Fibroblast of gingiva (primary cell): Measurements from ENCODE around the gene ACACB.

Experiments used
- DNase-seq: peaks from one replicate; pipeline ENCODE4 v3.0.0-alpha.2; 2011; ENCODE audit warnings: low read depth

Gene ACACB

GRCh38 chr12:109214131-109214530 lies 97.7 kb downstream of the ACACB start:
- no peak for DNase-seq

DNA sequence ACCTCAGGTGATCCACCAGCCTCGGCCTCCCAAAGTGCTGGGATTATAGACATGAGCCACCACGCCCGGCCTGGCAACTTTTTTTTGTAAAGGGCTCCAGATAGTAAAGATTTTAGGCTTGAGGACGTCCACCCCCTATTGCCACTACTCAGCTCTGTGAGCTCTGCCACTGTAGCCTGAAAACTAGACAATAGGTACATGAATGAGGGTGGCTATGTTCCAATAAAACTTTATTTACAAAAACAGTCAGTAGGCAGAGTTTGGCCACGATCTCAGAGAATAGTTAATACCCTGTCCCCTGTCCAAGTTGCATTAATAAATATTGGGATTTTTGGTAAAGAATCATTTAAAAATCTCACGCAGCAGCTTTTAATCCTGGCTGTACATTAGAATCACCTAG lies 102.6 kb downstream of the ACACB start:
- DNase-seq = no peak

DNA sequence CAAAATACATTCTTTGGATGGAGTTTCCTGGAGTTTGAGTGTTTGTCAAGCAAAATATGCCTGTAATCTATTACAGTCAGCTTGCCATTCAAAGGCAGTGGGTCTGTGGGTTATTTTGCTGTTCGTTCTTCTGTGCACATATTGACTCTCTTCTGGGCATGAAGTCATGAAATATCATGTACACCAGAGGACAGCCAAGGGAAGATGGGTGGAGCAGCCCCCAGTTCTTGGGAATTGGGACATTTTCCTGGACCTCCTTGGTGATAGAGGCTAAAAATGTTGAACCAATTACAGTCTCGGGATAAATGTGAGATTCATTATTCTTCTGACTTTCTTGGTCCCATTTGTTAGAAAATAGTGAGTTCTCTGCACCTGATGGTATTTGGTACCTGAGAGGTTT lies 103.6 kb downstream of the ACACB start:
- peak; percentile 12 for DNase-seq

DNA sequence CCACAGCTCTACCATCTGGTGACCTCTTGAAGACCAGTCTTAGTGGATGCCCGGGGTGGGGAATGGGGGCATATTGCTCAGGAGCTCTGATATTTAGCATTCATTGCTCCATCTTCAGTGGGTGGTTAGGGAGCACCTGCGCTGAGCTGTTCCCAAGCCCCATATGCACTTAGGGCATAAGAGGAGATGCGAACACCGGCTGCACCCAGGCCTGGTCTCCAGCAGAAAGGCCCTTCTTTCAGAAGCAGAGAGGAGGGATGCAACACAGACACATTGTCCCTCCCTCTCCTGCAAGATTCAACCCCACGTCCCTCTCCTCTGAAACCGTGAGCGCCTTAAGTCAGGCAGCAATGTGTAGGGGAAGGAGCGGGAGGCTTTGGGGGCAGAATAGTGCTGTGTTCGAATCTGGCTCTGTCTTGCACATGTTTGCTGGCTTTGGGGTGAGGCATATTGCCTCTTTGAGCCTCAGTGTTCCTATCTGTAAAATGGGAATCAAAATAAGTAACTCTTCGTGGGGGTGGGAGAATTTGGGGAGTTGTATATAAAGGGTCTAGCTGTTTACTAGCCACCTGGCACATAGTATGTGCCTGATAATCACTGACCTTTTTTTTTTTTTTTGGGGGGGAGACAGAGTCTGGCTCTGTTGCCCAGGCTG lies 105.0 kb downstream of the ACACB start:
- no peak for DNase-seq

DNA sequence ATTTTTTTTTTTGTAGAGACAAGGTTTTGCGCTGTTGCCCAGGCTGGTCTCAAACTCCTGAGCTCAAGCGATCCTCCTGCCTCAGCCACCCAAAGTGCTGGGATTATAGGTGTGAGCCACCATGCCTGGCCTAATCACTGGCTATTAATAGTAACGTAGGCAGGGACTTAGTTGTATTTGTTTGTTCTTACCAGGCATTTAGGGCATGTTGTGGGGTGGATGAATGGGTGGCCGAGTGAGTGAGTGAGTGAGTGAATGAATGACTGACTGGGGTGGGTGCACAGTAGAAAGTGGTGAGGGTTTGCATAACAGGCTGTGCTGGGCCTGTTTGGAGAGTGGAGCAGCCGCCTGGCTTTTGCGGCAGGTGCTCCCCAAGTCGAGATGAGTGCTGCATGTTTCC lies 105.7 kb downstream of the ACACB start:
- DNase-seq = no peak

DNA sequence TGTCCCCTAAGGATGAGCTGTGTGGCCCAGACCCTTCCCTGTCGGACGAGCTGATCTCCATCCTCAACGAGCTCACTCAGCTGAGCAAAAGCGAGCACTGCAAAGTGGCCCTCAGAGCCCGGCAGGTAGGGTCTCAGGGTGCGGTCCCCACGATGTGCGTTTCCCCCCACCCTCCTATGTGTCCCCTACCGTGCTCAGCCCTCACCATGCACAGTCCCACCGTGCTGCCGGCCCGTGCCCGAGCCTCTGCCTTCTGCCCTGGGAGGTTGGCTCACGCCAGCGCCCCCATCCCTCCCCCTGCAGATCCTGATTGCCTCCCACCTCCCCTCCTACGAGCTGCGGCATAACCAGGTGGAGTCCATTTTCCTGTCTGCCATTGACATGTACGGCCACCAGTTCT lies 106.1 kb downstream of the ACACB start:
- no peak for DNase-seq

GRCh38 chr12:109223211-109223610 lies 106.8 kb downstream of the ACACB start:
- no peak for DNase-seq

DNA sequence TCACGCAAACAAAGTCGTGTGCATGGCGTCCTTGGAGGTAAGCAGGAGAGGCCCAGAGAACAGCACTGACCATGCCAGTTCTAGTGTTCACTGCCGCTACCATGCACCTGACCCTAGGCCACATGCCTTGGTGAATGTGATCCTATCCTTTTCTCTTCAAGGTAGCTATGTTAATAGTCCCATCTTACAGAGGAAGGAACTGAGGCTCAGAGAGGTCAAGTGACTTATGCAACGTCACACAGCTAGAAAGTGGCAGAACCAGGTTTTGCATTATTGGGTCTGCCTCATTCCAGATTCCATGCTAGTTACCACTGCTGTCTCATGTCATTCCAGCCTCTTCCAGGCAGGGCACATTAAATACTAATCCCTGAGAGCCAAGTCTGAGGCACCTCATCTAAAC lies 107.5 kb downstream of the ACACB start:
- DNase-seq = no peak

GRCh38 chr12:109228664-109229063 lies 112.3 kb downstream of the ACACB start:
- DNase-seq = no peak

DNA sequence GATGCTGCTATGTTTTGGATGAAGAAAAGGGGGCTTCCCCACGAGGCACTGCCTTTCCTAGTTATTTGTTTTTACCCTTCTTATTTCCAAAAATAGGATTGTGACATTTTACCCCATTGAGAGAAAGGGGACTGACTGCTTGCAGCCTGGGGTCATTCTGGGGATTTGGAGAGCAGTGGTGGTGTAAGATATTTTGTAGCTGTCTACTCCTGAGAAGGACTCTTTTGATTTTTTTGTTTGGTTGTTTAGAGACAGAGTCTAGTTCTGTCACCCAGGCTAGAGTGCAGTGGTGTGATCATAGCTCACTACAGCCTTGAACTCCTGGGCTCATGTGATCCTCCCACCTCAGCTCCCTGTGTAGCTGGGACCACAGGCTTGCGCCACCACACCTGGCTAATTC lies 113.8 kb downstream of the ACACB start:
- no peak for DNase-seq

DNA sequence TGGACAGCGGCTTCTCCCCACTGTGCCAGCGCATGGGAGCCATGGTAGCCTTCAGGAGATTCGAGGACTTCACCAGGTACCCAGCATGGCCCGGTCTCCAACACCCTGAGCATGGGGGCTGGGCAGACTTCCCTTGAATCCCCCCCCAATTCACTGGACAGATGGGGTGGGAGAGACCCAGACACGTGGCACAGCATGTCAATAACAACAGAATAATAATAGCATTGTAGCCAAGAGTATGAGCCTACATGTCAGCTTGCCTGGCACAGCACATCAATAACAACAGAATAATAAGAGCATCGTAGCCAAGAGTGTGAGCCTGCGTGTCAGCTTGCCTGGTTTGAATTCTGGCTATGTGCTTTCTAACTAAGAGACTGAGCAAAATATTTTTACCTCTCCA lies 116.3 kb downstream of the ACACB start:
- DNase-seq = no peak

DNA sequence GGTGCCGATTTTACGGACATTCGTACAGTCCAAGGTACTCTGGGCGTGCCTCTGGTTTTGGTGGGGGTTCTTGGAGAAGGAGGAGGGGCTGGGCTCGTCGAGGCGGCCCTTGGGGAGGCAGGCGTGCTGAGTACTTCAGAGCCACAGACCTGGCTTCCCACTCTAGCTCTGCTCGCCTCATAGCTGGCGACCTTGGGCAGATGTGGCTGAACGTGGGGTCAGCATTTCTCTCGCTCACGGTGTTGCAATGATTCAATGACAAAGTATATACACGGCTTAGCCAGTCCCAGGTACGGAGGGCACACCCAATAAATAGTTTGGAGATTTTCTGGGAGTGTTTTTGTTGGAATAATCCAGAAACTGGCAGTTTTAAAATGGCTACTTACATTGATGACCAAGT lies 117.6 kb downstream of the ACACB start:
- DNase-seq = no peak

DNA sequence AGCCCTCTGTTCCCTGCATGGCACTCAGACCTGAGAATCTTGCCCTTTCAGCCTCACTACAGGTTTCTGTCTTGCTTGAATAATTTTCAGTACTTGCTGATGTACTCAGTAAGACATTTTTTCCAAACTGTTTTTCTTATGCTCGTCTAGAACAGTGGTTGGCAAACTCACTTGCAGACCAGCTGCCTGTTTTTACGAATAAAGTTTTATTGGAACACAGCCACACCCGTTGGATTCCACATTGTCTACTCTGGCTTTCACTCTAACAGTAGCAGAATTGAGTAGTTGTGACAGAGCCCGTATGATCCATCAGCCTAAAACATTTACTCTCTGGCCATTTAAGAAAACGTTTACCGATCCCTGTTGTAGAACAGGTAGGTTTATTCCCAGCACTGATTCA lies 119.9 kb downstream of the ACACB start:
- DNase-seq = no peak

DNA sequence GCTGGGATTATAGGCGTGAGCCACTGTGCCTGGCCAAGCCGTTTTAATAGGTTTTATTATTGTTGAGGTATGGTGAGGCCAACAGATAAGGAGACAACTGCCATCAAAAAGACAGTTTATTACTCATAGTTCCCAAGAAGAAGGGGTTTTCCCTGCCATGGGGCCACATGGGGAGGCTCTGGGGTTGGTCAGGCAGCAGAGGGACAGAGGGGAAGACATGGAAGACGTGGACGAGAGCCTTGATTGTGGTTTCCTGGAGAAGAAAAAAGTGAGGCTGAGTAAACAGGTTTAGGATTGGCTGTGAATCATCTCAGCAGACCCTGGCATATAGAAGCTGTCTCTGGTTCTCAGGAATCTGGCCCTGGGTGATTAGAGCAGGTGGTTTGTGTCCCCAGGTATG lies 122.8 kb downstream of the ACACB start:
- no peak for DNase-seq

DNA sequence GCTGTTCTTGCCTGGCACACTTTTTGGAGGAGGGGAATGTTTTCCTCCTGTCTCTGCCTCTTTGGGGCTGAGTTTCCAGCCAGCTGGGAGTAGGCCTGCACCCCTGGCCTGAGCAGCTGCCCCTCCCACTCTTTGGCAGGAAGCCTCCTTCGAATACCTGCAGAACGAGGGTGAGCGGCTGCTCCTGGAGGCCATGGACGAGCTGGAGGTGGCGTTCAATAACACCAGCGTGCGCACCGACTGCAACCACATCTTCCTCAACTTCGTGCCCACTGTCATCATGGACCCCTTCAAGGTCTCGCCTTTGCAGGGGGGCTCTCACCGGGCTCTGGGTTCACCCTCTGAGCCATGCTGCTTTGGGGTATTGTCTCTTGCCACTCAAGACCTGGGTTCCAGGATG lies 123.3 kb downstream of the ACACB start:
- no peak for DNase-seq

- DNase-seq = no peak
These were observed 124.0 kb downstream of the ACACB start for GRCh38 chr12:109240365-109240764.

DNA sequence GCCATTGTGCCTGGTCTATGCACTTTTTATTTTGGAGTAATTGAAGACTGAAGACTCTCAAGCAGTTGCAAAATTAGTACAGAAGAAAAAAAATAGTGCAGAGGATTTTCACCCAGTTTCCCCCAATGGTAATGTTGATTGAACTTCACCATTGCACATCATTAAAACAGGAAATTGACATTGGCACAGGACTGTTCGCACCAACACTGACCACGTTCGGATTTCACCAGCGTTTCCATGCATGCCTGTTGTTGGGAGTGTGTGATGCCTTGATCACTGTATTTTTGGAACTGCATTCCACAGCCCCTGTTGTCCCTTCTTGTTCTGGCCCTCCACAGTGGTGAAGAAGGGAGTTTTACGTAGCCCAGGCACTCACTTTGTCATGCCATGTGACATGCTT lies 125.5 kb downstream of the ACACB start:
- no peak for DNase-seq

- DNase-seq = no peak
These were observed 127.7 kb downstream of the ACACB start for GRCh38 chr12:109244073-109244472.

DNA sequence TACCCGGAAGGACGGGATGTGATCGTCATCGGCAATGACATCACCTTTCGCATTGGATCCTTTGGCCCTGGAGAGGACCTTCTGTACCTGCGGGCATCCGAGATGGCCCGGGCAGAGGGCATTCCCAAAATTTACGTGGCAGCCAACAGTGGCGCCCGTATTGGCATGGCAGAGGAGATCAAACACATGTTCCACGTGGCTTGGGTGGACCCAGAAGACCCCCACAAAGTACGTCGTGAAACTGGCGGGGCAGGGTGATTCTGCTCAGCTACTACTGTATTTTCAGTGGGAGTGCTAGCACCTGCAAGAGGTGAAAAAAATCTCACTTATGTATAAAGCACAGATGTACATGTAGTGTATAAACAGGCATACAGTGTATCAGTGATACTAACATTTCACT lies 129.8 kb downstream of the ACACB start:
- no peak for DNase-seq

- no peak for DNase-seq
These were observed 131.7 kb downstream of the ACACB start for GRCh38 chr12:109247831-109248654.

DNA sequence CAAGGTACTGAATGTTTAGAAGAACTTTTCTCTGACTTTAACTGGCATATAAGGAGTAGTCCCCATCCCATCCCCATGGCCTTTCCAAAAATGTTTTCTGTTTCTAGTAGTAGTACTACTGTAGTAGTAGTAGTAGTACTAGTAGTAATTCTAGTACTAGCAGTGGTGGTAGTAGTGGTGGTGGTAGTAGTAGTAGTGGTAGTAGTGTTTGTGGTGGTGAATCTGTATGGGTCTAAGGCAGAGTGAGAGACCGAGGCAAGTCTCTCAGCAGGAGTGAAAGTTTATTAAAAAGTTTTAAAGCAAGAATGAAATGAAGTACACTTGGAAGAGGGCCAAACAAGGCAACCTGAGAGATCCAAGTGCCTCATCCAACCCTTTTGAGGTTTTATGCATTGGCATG lies 134.1 kb downstream of the ACACB start:
- DNase-seq = no peak

DNA sequence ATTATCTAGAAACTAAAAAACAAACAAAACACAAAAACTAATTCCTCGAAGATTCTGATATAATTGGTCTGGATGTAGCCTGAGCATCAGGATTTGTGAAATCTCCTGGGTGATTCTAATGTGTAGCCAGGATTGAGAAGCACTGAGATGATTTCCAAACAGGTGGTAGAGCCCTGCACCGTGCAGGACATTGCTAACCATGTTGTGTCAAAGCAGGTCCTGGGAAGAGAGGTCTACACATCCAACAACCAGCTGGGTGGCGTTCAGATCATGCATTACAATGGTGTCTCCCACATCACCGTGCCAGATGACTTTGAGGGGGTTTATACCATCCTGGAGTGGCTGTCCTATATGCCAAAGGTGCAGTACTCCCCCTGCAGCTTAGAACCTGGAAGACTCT lies 136.4 kb downstream of the ACACB start:
- no peak for DNase-seq

DNA sequence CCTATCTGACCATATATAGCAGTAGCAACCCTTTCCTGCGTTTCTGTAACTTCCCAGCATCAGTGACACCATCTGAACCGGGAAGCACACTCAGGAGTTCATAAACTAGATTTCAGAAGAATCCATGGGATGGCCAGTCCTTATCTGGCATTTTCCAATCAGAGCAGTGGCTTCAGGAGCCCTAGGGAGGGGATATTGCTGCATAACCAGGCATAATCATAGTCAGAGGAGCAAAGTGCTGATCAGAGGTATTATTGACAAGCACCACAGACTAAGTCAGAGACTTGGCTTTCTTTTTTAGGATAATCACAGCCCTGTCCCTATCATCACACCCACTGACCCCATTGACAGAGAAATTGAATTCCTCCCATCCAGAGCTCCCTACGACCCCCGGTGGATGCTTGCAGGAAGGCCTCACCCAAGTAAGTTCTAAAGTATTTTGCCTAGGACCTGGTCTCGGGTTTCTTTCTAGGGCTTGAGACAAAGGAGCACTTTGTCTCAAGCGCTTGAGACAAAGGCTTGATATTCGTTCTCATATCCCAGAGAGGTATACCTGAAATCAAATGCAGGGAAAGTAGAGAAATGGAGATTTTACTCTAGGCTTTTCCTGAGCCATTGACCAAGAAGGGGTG lies 137.6 kb downstream of the ACACB start:
- DNase-seq = no peak
